Measurements from ENCODE around the gene PEX16.
"Not testable (repeated sequence)": the region's sequence is repeated elsewhere in the genome, so short reads cannot be mapped to it uniquely, and the experiment has no call there.

PEX16 gene

DNA sequence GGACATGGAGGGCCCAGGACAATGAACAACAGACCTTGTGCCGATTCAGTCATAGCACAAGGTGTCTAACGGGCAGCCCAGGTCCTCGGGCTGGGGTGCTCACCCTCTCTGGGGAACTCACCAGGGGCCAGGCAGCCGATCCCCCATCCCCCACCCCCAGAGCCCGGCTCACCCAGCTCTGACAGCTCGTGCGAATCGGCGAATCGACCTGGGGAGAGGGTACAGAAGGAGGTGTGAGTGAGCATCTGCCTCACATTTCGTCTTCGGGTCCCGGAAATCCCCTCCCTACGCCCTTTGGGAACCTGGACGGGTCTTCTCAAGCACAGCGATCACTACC lies 423 bp downstream of the PEX16 start:
- no peak for DNase-seq

DNA sequence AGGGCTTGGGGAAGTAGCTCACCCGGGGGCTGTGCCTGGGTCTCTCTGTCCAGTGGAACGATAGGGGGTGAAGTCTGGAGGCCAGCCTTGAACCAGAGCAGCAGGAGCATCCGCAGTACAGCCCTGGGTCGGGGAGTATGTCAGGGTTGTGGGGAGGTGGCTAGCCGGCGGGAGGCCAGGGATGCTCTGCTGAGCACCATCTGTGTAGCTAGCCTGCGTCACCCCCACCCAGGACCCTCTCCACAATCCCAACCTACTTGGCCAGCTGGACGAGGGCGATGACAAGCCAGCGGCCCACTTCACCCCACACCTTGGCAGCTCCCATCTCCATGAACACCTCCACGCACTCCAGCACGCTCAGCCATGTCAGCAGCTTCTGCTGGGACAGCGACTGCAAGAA lies 2.2 kb downstream of the PEX16 start:
- no peak for DNase-seq

DNA sequence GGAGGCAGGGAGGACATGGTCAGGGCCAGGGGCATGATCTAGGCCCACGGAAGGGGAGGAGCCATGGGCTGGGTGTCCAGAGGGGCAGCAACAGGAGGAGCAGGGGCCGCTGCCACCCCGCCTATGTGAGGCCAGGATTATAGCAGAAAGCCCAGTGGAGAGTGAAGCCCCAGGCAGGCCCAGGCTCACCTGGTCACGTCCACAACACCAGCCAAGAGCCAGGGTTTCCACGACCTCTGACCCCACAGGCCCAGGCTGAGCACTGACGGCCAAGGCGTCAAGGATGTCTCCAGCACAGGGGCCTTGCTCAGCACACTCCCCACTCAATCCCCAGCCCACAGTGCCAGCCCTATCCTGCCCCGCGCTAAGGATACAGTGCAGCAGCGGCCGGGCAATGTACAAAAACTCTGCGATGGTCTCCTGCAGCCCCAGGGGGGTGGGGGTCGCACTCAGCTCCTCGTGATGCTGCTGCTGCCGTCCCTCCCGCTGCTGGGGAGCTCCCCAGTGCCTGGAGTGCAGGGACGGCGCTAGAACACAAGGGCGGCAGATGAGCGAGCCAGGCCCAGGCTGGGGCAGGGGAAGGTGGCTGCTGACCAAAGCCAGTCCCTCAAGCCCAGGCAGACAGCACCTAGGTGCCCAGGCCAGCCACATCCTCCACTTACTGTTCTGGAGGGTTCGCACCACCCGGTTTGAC lies 3.6 kb downstream of the PEX16 start:
- no peak for DNase-seq

DNA sequence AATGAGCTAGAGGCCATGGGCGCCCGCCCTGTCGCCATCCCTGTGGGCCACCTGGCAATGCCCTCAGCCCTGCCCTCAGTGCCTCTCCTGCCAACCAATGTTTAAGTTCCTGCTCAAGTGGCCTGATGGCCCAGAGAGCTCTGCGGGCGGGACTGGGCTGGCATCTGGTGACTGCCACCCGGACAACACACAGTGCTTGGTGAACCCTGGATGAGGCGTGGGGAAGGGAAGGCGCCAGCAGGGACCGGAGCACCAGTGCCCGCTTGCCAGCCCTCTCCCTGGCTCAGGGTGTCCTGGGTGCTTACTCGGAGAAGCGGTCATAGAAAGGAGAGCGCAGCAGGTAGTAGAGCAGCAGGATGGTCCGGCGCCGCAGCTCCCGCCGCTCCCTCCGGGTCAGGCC lies 4.2 kb downstream of the PEX16 start:
- DNase-seq: no peak

DNA sequence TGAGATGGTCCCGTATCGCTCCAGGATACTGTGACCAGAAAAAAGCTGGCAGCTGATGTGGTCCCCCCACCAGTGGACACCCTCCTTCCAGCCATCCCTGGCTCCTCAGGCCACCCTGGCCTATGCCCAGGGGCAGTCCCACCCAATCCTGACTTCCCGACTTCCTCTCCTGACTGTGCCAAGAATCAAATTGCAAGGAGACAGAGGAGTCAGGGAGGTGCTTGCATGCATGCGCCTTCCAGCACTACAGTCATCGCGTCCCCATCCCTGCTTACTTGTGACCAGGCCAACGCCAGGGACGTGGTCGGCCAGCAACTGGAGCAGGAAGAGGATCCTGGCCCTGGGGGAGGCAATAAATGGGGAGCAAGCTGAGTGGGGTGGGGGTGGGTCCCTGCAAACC lies 7.1 kb downstream of the PEX16 start:
- DNase-seq: no peak

DNA sequence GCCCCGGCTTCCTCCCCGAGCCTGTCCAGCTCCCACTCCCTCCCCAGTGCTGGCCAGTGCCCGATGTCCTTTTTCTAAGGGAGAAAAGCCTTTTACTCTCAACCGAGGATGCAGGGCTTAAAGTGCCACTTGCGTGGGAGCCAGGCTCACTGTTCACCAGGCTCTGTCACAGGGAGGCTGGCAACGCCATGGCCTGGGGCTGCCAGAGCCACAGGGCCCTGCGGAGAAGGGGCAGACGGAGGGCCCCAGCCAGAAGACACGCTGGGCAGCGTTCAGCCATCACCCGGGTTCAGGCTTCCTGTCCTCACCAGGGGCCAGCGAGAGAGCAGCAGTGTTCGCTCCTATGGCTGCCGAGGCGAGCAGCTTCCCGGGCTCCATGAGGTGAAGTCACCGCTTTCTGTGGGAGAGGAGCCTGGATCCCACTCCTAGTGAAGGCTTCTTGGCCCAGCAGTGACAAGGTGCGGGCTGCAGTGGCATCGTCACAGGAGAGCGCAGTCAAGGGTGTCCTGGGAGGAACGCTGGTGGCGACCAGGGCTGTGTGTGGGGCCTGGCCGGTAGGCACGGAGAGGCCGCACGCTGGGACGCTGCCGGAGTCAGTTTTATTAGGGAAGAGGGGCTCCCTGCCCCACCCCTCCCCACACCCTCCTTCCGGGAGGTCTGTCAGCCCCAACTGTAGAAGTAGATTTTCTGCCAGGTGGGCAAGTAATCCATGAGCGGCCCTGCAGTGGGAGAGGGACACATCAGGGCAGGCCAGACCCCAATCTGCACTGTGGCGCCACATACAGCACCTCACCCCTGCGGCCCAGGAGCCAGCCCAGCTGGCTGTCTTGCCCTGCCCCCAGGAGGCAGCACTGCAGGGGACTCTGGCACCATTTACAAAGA lies 7.8 kb downstream of the PEX16 start:
- DNase-seq: no peak

DNA sequence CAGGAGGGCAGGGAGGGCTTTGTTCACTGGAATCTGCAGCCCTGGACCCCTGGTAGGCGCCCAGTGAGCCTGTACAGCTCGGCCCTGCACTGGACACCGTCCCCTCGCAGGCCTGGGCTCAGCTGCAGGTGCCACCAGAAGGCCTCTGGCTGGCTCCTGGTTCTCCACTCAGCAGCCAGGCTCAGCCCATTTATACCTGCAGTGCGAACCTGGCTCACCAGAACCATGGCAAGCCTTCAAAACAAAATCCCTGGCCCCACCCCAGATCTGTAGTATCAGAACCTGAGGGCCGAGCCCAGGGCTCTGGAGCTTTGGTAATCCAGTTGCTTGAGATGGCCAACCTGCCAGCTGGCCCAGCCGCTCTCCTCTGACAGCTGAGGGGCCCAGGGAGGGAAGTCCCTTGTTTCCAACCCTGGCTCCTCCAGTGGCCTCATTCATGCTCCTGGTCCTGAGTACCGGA lies 9.7 kb downstream of the PEX16 start:
- no peak for DNase-seq

DNA sequence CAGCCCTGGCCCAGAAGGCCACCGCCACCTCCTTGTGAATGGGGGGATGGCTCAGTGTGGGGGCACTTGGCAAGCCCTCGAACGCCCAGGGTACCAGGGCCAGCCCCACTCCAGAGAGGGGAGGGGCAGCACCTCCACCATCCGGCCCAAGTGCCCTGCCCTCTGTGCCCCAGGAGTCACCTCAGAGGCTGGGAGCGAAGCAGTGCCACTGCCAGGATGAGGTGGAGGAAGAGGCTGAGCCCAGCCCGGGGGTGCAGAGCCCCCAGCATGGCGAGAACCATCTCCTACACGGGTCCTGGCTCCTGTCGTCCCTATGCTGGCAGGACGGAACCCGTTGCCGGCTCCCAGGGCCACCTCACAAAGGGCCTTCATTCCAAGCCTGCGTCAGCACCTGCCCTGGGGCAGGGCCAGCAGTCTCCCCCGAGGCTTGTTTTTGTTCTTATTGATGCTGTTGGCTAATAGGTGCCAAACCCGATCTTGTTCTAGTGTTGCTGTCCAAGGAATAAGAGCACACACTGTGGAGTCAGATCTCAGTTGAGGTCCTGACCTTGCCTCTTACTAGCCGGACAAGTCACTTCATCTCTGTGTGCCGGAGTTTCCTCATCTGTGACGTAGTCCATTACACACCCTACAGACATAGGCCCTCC lies 10.6 kb downstream of the PEX16 start, which contains the start of gene FREY1:
FREY1 (minus strand) TSS at position 307 of the 647 bp plus-strand sequence; CDS start at position 281, 26 bp downstream.
- DNase-seq: no peak

DNA sequence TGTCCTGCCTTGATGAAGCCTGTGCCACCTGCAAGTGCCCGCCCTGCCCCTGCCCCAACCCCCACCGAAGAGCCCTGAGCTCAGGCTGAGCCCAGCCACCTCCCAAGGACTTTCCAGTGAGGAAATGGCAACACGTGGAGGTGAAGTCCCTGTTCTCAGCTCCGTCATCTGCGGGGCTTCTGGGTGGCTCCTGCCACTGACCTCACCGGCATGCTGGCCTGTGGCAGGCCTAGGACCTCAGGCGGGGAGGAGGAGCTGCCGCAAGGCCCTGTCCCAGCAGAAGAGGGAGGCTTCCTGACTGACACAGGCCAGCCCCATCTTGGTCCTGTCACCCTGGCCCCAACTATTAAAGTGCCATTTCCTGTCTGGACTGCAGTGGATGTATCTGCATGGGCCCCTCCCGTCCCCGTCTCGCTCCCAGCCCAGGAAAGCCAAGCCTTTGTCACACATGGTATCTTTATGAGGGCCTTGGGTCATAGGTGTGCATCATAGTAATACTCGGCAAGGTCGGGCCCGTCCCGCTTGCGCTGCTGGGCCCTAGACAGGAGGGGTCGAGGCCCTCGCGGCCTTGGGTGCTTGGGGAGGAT lies 11.5 kb downstream of the PEX16 start:
- DNase-seq: no peak

DNA sequence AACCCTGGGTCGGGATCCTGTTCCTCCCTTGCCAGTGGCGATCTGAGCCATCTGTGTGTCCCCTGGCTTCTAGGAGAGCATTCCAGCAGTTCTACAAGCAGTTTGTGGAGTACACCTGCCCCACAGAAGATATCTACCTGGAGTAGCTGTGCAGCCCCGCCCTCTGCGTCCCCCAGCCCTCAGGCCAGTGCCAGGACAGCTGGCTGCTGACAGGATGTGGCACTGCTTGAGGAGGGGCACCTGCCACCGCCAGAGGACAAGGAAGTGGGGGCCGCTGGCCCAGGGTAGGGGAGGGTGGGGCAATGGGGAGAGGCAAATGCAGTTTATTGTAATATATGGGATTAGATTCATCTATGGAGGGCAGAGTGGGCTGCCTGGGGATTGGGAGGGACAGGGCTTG lies 12.1 kb downstream of the PEX16 start:
- not testable (repeated sequence) for DNase-seq

DNA sequence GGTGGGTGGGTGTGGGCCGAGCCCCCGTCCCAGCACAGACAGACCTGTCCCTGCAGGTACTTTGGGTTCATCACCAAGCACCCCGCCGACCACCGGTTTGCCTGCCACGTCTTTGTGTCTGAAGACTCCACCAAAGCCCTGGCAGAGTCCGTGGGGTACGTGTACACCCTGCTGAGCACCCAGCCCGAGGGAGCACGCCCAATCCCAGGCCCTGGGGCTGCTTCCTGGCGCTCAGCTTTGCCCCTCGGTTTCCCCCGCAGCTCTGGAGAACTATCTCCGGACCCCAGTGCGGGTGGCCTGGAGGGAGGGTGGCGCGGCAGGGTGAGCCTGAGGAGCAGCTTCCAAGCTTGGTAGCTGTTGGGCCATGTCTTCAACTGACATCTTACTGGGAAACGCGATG lies 12.6 kb downstream of the PEX16 start:
- DNase-seq: no peak

DNA sequence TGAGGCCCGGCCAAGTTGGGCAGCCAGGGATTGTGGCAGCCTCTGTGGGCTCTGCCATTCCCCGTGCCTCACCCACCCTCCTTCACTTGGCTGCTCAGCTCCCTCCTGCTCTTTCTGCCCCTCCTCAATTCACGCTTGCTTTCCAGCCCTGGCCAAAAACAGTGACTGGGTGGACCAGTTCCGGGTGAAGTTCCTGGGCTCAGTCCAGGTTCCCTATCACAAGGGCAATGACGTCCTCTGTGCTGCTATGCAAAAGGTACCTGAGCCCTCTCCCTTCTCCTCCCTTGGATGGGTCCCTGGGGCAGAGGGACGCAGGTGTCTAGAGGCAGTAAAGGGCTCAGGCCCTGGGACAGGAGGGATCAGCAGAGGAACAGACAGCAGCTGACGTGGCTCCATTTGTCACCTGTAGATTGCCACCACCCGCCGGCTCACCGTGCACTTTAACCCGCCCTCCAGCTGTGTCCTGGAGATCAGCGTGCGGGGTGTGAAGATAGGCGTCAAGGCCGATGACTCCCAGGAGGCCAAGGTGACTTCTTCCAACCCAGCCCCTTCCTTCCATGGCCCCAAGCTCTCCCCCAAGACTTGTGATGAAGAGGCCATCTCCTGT lies 13.3 kb downstream of the PEX16 start:
- DNase-seq: no peak

DNA sequence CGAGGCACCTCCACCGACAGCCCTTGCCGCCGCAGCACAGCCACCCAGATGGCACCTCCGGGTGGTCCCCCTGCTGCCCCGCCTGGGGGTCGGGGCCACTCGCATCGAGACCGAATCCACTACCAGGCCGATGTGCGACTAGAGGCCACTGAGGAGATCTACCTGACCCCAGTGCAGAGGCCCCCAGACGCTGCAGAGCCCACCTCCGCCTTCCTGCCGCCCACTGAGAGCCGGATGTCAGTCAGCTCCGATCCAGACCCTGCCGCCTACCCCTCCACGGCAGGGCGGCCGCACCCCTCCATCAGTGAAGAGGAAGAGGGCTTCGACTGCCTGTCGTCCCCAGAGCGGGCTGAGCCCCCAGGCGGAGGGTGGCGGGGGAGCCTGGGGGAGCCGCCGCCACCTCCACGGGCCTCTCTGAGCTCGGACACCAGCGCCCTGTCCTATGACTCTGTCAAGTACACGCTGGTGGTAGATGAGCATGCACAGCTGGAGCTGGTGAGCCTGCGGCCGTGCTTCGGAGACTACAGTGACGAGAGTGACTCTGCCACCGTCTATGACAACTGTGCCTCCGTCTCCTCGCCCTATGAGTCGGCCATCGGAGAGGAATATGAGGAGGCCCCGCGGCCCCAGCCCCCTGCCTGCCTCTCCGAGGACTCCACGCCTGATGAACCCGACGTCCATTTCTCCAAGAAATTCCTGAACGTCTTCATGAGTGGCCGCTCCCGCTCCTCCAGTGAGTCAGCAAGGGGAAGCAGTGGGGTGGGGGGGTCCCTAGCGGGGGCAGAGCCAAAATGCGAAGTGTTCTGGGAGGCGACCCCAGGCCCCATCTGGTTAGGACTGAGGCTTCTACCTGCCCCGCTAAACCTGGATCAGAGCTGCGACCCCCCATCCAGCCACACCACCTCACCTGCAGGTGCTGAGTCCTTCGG lies 15.0 kb downstream of the PEX16 start:
- DNase-seq: no peak

DNA sequence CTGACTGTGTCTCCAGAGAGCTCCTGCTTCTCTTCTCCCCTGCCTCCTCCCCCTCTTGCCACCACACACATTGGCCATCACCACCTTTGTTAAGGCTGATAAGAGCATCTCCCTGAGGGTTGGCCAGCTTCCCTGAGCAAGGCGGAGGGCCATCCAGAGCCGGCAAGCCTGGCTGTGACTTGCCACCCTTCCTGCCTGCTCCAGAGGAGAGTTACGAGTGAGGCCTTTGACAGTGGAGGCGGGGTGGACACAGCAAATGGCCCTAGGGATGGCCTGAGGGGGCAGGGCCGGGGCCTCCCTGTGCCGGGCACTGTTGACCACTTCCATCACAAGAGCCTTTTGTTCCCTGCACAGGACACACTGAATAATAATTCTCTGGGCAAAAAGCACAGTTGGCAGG lies 16.1 kb downstream of the PEX16 start:
- peak; percentile 60 for DNase-seq

DNA sequence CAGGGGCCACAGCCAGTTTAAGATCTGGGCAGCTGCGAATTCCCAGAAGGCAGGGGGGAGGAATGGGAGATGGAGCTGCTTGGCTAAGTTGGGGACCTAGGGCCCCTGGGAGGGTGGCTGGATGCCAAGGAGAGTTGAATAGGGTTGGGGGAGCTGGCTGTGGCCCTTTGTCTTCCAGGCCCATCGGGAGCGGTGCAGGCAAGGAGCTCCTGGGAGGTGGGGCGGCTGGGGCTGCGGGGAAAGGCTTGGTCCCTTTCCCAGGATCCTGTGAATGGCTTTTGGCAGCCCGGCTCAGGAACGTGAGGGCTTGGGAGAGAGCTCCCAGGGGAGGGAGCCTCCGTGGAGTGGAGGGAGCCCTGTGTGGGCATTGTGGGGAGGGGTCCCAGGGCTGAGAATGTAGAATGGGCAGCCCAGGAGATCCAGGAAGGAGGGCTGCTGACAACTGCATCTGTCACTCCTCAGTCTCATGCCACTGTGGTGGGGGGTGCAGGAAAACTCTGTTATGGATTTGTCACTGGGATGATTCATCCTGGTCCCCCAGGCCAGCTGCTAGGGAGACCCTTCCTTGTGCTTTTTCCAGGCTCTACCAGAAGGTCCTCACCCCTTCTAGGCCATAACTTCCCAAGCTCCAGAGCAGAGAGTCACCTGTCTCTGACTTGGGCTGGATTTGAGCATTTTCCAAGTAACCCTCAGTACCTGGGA lies 16.6 kb downstream of the PEX16 start:
- no peak for DNase-seq

DNA sequence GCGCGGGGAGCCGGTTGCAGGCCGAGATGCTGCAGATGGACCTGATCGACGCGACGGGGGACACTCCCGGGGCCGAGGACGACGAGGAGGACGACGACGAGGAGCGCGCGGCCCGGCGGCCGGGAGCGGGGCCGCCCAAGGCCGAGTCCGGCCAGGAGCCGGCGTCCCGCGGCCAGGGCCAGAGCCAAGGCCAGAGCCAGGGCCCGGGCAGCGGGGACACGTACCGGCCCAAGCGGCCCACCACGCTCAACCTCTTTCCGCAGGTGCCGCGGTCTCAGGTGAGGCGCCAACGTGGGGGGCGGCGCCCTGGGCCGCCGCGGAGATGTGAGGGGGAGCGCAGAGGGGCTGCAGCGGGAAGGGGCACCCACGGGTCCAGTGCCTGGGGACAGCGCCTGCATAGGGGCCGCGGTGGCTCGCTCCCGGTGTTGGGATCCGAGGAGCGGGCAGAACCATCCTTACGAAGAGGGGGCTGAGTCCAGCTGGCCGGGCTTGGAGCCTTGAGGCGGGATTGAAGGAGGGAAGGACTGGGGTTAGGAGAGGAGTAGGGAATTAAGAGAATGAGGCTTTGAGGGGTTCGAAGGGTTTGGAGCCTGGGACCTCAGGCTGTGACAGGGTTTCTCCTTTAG lies 17.4 kb downstream of the PEX16 start:
- DNase-seq: not testable (repeated sequence)

DNA sequence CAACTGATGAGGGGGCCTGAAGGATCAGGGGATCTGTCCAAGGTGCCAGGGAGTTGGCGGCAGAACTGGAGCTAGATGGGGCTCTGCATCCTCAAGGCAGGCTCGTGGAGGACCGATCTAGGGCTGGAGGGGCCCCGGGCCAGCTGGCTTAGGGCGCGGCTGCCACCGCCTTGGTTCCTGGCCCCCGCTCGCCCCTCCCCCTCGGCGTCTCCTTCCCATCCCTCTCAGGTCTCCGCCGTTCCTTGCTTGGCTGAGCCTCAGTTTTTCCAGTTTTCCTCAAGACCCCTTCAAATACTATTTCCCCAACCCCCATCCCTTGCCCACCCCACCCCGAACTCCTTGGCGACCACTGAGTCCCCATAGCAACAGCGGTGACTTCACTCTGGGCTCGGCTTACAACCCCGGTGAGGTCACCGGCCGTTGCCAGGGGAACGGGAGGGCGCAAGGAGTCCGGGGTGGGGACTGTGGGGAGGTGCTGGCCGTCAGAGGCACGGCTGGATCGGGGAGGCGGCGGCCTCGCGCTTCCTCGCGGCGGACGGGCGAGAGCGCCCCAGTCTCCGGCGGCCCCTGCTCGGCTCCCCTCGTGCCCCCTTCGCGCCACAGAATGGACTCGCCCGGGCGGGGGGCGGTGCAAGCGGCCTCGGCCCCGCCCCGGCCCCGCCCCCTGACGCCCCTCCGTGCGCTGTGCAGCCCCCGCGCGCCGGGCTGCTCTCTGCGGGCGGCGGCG lies 18.1 kb downstream of the PEX16 start:
- peak; percentile 72 for DNase-seq

DNA sequence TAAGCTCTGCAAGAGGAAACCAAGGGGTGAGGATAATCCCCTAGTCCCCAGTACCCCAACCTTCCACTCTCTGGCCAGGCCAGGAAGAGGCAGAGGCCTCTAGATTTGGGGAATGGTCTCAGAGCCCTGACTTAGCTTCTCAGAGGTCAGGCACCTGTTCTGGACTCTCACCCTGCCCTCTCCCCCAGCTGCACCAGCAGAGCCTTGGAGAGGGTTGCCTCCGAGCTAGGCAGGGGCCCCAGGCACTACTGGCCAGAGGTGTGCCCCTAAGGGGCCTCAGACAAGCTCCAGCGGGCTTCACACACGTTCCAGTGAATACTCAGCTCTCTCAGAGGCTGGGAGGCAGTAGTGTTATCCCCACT lies 18.6 kb downstream of the PEX16 start:
- DNase-seq: no peak

DNA sequence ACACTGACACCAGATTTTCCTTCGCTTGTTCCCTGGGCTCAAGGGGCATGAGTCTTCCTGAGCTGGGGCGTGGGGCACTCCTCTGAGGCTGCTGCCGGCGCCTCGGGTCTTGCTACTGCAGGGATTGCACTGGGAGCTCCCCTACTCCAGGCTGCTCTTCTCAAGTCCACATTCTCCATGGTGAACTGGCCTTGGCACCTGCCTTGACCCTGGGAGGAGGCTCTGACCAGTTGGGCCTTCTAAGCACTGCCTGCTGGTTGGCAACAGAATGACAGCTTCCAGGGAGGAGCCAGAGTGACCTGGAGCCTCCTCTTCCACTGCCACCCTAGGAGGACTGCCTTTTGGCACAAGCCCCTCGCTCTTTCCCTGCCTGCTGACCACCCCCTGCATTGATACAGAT lies 20.1 kb downstream of the PEX16 start:
- DNase-seq: no peak

DNA sequence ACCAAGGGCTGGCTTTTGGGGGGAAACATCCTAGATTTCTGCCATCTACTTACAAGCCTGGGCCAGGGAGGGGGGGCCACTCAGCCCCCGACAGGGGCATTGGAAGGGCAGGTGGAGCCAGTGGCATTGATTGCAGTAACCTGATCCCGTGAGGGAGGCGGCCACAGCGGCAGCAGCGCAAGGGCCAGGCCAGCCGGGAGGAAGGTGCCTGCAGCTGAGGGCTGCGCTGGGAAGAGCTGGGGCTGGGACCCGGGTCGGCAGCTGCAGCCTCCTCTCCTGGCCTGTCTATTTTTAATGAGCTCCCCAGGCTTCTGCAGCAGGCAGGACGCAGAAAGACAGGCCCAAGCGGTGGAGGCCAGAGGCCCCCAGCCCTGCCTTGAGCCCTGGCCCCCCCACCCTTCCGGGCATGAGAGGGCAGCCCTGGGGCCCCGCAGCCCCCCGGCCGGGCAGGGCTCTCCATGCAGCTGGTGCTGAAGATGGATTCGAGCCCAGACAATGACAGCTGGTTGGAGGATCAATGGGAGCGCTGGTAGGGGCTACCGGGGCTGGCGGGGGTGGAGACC lies 21.2 kb downstream of the PEX16 start:
- DNase-seq: no peak
